ENCODE data around the gene RHBDD2. TPM values are rescaled to one million over a fixed set of nuclear protein-coding genes. Genes with fewer than 3 reads are reported as not detected.
A peak's percentile ranks its signal among the peaks of the same experiment; 100 is the strongest.

Gene RHBDD2
- total and polyA plus RNA-seq, 4 donors = 25.1 to 102 (median 82.0) TPM

DNA sequence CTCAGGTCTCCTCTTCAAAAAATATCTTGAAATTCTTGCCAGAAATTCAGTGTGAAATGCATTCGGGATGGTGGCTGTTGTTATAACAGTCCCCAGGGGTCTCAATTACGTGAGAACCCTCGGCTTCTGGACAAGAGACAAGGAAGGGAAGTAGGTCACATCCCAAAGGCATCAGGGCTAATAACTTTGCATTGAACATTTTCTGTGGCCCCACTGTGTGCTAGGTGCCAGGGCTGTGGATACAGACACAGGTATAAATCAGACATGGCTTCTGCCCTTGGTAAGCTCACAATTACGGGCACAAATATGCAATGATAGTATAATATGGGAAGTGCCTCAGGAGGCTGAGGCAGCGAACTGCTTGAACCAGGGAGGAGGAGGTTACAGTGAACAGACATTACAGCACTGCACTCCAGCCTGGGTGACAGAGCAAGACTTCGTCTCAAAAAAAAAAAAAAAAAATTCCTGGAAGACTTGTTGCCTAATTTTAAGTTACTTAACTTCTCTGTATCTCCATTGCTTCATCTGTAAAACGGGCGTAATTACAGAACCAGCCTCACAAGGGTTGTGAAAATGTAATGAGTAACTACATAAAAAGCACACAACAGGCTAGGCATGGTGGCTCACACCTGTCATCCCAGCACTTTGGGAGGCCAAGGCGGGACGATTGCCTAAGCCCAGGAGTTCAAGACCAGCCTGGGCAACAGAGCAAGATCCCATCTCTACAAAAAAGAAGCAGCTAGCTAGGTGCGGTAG lies 2.5 kb upstream of the RHBDD2 start:
- Histone ChIP-seq H3K9ac (ENCODE audit: insufficient read depth in 1 of 2, low read length in 2 of 2) (no peak overlapping the region), H3K4me1 (ENCODE audit: control insufficient read depth in 5 of 5, insufficient read depth in 5 of 5, low read length in 5 of 5) (peaks cover 0 to 21% (median 4%) of the 10 kb centered on the region in 5 donors), H3K9me3 (ENCODE audit: control insufficient read depth in 4 of 4, insufficient read depth in 3 of 4, low read length in 3 of 4) (no peaks in the 10 kb centered on the region), H3K4me3 (no peak overlapping the region), H3K27ac (ENCODE audit: low read depth in 1 of 2, low read length in 1 of 2) (peak overlapping the region in 1 of 2 donors; percentile 63), H3K36me3 (ENCODE audit: control insufficient read depth in 4 of 4, insufficient read depth in 4 of 4, low read length in 4 of 4) (peaks cover 0 to 3% (median 2%) of the 10 kb centered on the region in 4 donors), H3K27me3 (ENCODE audit: control insufficient read depth in 3 of 3, insufficient read depth in 3 of 3, low read length in 2 of 3) (no peaks in the 10 kb centered on the region)
- no peak for DNase-seq
- 56 to 65% methylated on average over 11 of the region's 11 CpGs for WGBS, 2 donors
- ATAC-seq (ENCODE audit: insufficient read depth, low FRiP score) = no peak
- no peak for TF ChIP-seq CTCF (IDR thresholded peaks at IDR 0.05; ENCODE audit: control extremely low read depth, extremely low read depth)

DNA sequence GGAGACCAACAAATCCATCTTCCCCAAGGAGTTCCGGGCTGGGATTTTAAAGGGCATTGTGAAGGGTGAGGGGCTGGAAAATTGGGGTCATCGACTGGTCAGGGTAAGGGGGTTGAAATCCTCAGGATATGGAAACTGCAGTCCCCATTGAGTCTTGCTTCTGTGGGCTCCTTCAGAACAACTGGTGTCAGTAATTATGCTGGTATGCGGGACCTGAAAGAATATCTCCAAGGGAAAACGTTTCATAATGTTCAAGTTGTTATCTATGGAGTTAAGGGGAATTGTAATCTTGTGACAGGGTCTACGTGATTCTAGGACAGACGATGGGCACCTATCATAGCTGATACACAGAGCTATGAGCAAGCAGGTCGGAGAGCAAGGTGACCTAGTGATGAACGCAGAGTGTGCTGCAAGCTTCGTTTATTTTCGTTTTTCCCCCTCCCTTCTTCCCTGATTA lies 494 bp upstream of the RHBDD2 start:
- DNase-seq (no peak), ATAC-seq (ENCODE audit: insufficient read depth, low FRiP score) (no peak)
- H3K4me1 ChIP-seq (ENCODE audit: control insufficient read depth in 5 of 5, insufficient read depth in 5 of 5, low read length in 5 of 5) = peaks cover 0 to 21% (median 4%) of the 10 kb centered on the region in 5 donors
- peaks cover 0 to 16% (median 15%) of the 10 kb centered on the region in 4 donors for H3K36me3 ChIP-seq (ENCODE audit: control insufficient read depth in 4 of 4, insufficient read depth in 4 of 4, low read length in 4 of 4)
- H3K9ac ChIP-seq (ENCODE audit: insufficient read depth in 1 of 2, low read length in 2 of 2) = peak overlapping the region in 1 of 2 donors; percentile 61
- 15 to 21% methylated on average over 10 of the region's 10 CpGs for WGBS, 2 donors
- H3K27me3 ChIP-seq (ENCODE audit: control insufficient read depth in 3 of 3, insufficient read depth in 3 of 3, low read length in 2 of 3) = no peaks in the 10 kb centered on the region
- peak overlapping the region; percentile 65 to 76 for H3K27ac ChIP-seq (ENCODE audit: low read depth in 1 of 2, low read length in 1 of 2)
- H3K4me3 ChIP-seq = peak overlapping the region; percentile 14
- H3K9me3 ChIP-seq (ENCODE audit: control insufficient read depth in 4 of 4, insufficient read depth in 3 of 4, low read length in 3 of 4) = no peaks in the 10 kb centered on the region
- TF ChIP-seq CTCF (IDR thresholded peaks at IDR 0.05; ENCODE audit: control extremely low read depth, extremely low read depth) = no peak

DNA sequence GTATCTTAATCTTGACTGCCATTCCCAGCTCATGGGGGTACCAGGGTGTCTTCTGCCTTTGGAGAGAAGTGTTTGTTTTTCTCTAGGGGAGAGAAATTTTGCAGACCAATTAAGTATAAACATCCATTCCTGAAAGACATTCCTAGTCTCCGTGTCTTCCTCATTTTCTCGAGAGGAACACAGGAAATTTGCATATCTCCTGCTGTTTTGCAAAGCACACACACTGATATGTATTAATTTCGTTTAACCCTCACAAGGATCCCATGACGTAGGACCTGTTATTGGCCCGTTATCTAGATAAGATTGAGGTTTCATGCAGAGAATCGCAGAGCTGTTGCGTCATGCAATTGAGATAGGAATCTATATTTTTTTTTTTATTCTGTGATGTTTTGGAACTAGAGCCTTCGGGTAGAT lies 944 bp downstream of the RHBDD2 start:
- Histone ChIP-seq H3K4me1 (ENCODE audit: control insufficient read depth in 5 of 5, insufficient read depth in 5 of 5, low read length in 5 of 5) (peaks cover 0 to 21% (median 4%) of the 10 kb centered on the region in 5 donors), H3K27me3 (ENCODE audit: control insufficient read depth in 3 of 3, insufficient read depth in 3 of 3, low read length in 2 of 3) (no peaks in the 10 kb centered on the region), H3K4me3 (peak overlapping the region; percentile 85), H3K27ac (ENCODE audit: low read depth in 1 of 2, low read length in 1 of 2) (peak overlapping the region in 1 of 2 donors; percentile 88), H3K9me3 (ENCODE audit: control insufficient read depth in 4 of 4, insufficient read depth in 3 of 4, low read length in 3 of 4) (no peaks in the 10 kb centered on the region), H3K36me3 (ENCODE audit: control insufficient read depth in 4 of 4, insufficient read depth in 4 of 4, low read length in 4 of 4) (peaks cover 0 to 27% (median 21%) of the 10 kb centered on the region in 4 donors), H3K9ac (ENCODE audit: insufficient read depth in 1 of 2, low read length in 2 of 2) (peak overlapping the region; percentile 74 to 83)
- no peak for ATAC-seq (ENCODE audit: insufficient read depth, low FRiP score)
- WGBS, 2 donors = 7 to 12% methylated on average over 8 of the region's 8 CpGs
- TF ChIP-seq CTCF (IDR thresholded peaks at IDR 0.05; ENCODE audit: control extremely low read depth, extremely low read depth) = no peak
- peak in 2 of 3 donors; percentile 16 to 32 for DNase-seq
